NAMALWA (cell line): ENCODE data around the gene UBE3D.
"Not testable (repeated sequence)": the region's sequence is repeated elsewhere in the genome, so short reads cannot be mapped to it uniquely, and the experiment has no call there.

ENCODE experiments used
- DNase-seq: peaks from one replicate; pipeline ENCODE4 v3.0.0-alpha.2; 2015; ENCODE audit warnings: low spot score

UBE3D gene

DNA sequence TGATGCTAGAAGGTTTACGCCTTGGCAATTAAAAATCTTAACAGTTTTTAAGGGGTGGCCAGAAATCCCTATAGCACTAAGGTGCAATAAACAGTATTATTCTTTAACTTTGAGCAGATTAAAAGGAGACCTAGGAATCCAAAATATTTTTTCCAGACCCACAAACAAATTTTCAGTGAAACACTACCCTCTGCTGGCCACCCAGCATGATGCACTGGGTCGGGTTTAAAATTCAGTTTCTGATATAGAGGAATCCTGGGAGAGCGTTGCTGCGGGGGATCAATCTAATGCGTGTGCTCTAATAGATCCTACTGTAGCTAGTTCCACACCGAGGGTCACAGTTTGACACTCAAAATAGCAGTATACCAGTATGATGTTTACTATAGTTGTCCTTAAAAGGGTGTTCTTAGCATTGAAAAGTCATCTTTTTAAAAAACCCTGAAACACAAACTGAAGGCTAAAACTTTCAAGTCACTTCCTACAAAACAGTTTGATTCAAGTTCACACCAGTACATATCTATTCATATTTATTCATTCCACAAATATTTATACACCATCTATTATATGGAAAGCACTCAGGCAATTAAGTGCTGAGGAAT, 10.2 kb downstream of the UBE3D start:
- peak; percentile 67 for DNase-seq

DNA sequence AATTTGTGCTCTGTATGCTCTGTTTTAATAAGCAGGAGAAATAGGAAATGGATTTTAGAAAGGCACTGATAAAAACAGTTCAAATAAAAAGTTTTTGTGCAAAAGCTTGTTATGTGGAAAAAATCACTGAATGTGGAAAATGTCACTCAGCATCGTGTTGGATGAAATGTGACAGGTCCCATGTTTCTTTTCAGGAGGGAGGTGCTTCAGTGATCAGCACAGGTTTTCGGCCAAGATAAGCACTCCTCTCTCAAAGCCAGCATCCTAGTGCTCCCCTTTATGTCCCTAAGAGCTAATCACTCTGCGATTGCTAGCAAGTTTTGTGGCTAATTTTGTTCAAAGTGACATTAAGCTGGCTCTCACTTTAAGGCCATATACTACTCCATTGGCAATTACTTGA, 12.0 kb downstream of the UBE3D start:
- no peak for DNase-seq

DNA sequence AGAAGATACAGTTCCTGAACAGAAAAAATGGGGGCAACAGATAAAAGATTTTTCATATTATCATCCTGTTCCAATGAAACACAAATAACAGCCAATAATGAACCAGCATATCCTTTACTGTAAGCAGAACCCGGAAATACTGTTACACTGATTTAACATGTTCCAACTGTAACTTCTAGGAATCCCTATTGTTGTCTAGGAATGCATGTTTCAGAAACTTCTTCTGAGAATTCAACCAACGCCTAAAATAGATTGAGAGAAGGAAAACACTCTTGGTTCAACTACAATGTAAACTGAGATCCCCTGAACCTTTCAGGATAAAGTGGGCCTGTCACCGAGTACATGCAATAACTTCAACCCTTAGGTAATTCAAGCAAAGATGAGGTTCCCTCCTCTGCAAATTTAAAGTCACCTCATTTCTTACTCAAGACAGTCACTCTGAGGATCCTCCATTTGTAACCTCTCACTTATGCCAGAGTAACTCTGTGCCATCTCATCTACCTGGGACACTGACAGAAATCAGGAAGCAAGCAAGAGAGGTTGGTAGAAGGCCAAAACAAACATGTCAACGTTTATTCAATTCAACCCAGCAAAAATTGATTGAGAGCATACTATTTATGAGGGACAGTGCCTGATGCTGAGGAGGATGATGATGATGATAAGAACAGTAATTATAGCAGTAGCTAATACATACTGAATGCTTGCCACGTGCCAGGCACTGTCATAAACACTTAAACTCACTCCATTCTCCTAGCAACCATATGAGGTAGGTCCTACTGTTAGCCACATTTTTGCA, 14.1 kb downstream of the UBE3D start:
- DNase-seq, result no peak

DNA sequence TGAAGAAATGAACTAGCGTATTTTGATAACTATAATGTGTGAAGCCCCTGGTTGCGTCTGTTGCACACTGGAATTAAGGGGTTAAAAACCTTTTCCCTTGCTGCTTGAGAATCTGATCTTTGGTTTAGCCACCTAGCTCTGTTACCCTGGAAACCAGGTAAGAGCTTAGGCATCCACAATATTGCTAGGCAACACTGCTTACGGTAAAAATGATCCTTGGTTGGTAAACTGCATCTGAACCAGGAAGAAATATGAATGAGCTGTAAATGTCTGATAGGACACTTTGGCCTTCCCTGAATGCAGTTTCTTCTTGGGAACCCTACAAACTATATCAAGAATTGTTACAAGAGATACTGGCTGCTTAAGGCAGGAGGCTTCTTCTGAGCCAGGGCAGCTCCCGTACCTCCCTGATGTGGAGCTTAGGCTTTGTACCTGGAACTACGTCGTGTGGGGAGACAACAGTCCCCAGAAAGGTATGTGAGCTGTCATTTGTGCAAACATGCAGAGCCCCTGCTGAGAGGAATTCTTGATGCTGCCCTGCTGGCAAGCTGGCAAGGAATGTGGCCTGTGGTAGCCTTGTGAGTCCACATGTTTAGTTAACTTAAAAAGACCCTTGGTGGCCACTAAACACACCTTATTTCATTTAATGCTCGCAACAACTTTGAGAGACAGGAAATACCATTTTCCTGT, 18.4 kb downstream of the UBE3D start:
- DNase-seq, result no peak

DNA sequence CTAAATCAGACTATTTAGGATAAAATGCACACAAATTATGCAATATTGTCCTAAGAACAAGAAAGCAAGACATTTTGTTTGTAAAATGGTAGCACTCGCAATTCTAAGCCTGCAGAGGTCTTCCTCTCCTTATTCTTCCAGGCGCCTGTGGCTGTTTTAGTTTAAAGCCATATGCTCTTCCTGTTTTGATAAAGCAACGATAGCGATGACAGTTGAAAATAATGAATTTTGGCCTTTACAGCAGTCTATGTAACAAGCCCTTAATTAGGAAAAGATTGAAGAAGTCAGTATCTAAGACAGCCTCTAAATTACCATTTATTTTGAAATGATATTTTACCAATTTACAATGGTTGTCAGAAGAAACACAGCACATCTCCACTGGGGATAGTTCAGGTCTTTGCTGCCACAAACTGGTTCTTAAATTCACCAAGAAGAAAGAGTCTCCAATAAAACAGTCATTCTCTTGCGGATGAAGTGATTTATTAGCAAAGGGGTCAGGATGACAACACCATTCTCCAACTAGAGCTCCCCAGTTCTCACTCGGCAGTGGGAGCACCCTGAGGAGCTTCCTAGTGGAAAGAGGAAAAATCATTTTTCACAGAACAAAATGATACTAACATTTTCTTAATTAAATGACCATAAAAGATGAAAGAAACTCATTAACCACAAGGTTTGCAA, 21.4 kb downstream of the UBE3D start:
- no peak for DNase-seq

DNA sequence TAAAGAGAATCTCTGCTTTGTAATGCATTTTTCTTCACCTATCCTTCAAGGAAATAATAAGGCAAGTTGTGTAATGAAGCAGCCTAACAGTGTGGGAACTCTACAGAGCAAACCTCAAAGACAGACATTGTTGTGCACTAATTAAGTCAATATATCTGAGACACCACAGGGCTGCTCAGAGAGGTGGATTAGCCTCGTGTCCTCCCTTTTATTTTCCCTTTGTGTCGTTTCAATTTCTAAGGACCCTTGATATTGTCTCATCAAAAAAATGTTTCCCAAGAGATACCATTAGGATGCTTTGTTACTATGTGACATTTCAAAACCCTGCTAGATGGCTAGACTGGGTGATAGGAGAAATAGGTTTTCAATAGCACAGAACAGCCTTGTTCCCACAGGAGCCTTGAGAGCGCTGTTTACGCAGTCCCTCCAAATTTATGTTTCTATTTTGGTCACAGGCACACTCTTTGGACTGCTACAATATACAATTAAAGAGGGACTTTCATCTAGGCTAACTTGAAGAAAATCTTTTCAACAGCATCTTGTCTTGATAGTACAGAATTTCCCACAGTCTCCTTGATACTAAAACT, 23.1 kb downstream of the UBE3D start:
- DNase-seq, result no peak

DNA sequence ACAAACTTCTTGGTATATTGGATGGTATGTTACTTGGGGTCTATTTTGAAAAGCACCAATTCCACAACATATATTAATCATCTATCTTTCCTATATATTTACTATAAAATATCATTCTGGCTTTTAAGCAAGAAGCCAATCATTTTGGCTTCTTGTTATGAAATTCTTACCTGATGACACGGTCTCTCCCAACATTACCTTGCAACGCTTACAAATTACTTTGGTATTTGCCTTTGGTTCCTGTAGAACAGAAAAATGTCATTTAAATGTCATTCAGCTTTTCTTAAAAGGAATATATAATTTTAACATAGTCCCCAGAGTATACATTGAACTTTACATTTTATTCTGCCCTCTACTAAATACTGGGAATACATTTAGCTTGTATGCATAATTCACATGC, 27.4 kb downstream of the UBE3D start:
- DNase-seq, result no peak

DNA sequence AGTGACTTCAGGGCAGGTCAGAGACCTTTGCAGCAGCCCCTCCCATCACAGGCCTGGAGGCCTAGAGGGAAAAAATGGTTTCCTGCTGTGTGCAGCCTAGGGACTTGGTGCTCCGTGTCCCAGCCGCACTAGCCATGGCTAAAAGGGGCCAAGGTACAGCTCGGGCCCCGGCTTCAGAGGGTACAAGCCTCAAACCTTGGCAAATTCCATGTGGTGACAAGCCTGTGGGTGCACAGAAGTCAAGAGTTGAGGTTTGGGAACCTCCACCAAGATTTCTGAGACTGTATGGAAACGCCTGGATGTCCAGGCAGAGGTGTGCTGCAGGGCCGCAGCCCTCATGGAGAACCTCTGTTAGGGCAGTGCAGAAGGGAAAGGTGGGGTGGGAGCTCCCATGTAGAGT, 34.0 kb downstream of the UBE3D start:
- no peak for DNase-seq

DNA sequence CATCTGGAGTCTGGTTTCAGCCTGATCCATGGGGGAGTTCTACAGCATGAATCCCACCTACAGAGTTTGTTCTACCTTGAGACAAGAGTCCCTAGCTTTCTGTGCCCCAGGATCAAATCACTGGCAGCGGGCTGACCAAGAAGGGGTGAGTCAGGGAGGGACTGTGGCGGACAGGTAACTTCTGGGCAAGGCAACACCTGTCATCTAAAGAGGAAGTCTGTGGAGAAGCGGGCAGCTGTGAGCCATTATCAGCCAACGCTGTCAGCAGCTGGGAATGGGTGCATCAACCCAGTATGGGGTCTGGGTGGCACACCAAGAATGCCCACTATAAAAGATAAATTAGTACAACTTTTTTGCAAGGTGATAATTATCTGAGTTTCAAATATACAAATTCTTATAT, 45.9 kb downstream of the UBE3D start:
- no peak for DNase-seq

DNA sequence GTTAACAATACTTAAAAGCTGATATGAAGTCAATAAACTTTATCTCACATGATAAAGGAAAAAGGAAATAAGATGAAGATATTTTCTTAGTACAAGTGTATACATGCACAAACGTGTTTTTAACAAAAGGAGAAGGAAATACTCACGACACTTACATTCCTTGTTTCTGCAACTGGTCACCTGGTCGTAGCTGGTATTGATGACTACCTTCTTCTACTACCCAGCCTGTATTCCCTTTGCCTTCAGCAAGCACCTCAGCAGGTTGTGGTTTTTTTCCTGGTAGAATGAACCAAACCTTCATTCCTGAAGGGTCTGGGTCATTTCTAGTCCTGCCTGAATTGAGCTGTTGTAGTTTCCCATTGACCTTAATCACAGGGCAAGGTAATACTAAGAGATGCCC, 54.5 kb downstream of the UBE3D start:
- not testable (repeated sequence) for DNase-seq

DNA sequence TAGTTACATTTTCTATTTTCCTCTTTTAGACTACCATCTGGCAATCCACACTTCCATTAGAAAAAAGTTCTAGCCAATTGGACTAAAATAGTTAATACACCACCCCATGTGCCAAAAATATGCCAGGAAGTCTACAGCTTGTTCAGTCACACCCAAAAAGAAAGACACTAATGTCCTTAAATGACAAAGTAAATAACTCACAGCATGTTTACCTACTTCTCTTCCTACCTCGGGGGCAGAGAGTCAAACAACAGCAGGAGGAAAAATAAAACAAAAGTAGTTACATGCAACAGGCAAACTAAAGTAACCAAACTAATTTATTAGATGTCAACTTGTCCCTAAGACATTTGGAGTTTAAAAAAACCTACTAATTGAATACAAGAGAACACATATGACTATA, 57.0 kb downstream of the UBE3D start:
- no peak for DNase-seq

DNA sequence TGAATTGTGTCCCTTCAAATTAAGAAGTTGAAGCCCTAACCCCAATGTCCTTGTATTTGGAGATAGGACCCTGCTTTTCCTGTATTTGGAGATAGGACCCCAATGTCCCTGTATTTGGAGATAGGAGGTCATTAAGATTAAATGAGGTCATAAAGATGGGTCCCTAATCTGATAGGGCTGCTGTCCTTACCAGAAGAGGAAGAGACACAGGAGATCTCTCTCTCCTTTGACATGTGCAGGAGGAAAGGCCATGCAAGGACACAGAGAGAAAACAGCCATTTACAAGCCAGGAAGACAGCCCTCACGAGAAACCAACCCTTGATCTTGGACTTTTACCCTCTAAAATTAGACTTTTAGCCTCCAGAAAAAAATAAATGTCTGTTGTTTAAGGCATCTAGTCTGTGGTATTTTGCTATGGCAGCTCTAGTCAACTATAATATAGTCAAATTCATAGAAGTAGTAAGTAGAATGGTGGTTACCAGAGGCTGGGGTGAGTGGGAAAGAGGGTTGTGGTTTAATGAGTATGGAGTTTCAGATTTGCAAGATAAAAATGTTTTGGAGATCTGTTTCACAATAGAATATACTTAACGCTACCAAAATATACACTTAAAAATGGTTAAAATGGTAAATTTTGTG, 59.3 kb downstream of the UBE3D start:
- no peak for DNase-seq

DNA sequence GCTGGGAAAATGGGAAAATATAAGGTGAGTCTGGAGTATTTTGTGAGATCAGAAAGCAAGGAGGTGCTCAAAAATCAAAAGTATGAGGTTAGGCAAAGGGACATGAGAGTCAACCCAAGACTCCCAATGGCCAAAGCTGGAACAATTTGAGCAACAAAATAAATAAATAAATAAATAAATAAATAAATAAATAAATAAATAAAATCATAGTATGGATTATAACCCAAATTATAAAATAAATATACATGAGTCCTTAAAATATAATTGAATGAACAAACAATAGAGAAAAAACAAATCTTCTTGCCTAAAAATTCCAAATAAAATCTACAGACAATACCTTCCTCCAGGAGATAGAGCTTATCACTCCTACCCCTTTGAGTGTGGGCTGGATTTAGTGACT, 69.5 kb downstream of the UBE3D start:
- DNase-seq, result no peak

DNA sequence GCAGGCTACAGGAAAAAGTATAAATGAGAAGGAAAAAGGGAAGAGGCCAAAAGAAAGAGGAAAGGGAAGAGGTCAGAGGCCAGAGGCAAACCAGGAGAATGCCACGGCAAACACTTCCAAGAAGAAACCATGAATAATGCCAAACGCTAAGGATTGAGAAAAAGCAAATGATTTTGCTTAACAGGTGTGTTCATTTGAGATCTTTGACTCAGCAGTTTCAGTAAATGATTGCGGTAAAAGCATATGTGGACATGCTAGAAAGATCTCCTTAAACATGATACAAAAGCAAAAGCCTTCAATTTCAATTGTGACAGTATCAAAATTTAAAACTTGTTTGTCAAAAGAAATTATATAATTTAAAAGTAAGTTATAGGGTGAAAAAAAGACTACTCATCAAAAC, 70.6 kb downstream of the UBE3D start:
- DNase-seq, result no peak

DNA sequence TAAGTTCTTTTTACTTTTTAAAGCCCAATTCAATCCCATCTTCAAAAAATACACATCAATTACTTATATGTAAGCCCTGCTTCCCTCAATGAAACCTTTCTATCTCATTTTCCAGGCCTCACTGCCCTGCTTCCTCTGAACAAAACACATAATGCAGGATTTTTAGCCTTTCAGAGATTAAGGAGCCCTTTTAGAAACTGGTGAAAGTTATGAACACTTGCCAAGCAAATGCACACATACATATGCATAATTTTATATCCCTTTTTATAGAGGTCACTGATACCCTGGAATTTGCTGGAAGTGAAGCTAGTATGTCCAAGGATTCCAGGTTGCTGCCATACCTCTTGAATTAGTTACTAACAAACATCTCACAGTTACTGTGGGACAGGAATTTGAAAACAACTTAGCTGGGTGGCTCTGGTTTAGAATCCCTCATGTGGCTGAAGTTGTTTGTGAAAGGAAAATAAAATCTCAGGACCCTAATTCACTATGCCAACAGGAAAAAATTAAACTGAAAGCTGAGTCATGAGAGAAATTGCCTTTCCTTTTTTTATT, 75.8 kb downstream of the UBE3D start:
- DNase-seq, result no peak

DNA sequence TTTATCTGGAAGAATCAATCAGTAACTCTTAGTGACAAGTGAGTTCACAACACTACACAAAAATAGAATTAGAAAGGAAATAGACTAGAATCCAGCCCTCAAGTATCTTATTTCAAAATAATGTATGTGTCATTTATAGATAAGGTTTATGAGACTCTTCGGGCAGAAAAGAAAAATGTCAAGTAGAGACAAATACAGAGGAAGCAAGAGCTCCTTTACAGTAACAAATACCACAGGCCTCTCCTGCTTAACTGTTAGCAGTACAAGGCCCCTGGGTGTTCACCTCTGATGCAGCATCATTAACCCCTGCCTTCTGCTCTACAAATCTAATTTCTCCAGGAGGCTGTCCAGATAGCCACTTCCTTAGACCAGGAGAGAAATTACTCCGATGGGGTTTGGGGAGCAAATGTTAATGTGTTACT, 76.7 kb downstream of the UBE3D start:
- DNase-seq, result no peak

DNA sequence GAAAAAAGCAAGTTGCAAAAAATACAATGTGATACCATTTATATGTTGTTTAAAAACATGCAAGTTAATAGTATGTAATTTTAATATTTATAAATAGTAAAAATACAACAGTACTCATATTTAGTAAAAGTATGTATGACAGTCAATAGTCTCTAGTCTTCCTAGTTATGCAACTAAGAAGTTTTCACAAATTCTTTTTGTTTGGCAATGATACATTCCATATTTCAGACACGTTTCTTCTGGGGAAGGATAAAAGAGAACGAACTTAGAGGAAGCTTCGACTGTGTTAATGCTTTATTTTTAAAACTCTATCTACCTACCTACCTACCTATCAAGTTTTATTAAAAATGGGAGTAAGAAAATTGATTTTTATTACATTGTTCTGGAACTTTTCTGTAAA, 77.7 kb downstream of the UBE3D start:
- DNase-seq, result no peak

DNA sequence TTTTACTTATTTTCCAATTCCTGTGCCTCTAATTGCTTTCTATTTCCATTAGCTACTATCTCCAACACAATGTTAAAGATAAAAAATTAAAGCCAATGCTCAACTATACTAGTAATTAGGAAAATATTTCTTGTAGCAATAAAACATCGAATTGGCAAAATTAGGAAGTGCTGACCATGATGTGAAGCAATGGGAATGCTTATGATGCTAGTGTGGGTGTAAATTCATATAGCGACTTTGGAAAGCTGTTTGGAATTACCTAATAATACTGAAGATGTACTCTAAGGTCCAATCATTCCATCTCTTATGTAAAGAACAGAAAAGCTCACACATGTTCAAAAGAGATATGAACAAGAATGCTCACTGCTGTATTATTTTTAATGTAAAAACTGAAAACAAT, 78.2 kb downstream of the UBE3D start:
- no peak for DNase-seq

DNA sequence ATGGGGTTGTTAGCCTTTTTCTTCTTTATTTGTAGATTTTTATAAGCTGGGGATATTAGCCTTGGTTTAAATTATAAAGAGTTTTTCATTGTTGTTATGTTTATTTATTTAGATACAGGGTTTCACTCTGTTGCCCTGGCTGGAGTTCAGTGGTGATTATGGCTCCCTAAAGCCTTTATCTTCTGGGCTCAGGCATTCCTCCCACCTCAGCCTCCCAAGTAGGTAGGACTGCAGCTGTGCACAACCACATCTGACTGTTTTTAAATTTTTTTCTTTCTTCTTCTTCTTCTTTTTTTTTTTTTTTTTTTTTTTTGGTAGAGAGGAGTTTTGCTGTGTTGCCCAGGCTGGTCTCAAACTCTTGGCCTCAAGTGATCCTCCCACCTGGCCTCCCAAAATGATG, 80.9 kb downstream of the UBE3D start:
- no peak for DNase-seq

DNA sequence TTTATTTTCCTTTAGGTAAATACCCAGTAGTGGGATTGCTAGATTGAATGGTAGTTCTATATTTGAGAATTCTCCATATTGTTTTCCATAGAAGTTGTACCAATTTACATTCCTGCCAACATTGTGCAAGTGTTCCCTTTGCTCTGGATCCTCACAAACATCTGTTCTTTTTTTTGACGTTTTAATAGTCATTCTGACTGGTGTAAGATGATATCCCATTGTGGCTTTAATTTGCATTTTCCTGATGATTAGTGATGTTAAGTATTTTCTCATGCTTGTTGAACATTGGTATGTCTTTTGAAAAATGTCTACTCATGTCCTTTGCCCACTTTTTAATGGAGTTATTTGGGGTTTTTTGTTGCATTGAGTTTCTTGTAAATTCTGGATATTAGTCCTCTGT, 85.6 kb downstream of the UBE3D start:
- no peak for DNase-seq

DNA sequence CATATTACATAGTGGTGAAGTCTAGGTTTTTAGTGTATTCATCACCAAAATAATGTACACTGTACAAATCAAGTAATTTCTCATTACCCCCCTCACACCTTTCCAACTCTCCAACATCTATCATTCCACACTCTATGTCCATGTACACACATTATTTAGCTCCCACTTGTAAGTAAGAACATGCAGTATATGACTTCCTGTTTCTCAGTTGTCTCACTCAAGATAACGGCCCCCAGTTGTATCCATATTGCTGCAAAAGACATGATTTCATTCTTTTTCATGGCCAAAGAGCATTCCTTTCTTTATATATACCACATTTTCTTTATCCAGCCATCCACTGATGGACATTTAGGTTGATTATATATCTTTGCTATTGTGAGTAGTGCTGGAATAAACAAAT, 86.0 kb downstream of the UBE3D start:
- DNase-seq, result no peak
